HG03135 (cell line): ENCODE measurements around the gene PARD3.

Experiments
- ATAC-seq: cut with Tn5 transposase; IDR thresholded peaks from one replicate; pipeline ENCODE4 v1.9.1; 2021; ENCODE audit warnings: mild to moderate bottlenecking, moderate library complexity; ENCODE audit not compliant: unreplicated experiment

The PARD3 gene

DNA sequence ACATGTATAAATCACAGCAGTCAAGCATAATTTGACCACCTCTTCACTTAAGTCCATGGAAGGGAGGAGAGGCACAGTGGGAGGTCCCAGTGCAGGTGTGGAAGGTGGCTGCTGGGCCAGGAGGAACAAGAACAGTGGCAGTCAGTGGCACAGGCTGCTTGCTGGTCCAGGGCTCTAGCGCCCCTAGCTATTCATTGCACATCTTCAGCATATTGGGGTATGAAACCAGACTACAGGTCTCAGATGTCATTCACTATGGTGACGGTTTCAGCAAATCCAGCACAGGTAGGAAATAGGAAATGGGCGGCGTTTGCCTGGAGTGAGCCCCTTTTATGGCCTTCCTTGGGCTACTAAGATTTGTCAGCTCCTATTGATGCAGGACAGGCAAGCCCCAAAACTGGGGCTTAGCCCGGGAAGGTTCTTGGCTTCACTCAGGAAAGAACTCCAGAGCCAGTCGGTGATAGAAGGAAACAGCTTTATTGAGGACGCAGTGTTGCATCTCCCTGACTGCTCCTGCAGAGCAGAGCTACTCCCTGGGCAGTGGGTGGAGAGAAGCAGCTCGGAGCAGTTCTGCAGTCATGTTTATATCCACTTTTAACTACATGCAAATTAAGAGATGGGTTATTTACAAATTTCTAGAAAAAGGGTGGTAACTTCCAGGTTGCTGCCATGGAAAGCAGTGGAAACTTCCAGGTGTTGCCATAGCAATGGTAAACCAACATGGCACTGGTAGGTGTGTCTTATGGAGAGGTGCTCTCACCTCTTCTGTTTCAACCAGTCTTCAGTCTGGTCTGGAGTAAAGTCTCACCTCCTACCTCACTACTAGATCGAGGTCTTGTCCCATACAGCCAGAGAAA, 608.8 kb downstream of the PARD3 start:
- ATAC-seq: no peak

GRCh38 chr10:34205452-34205851, 609.6 kb downstream of the PARD3 start:
- ATAC-seq: no peak

GRCh38 chr10:34203966-34204630, 611.0 kb downstream of the PARD3 start:
- ATAC-seq: no peak

- ATAC-seq: no peak
Observed at GRCh38 chr10:34200355-34200901, 614.7 kb downstream of the PARD3 start.

DNA sequence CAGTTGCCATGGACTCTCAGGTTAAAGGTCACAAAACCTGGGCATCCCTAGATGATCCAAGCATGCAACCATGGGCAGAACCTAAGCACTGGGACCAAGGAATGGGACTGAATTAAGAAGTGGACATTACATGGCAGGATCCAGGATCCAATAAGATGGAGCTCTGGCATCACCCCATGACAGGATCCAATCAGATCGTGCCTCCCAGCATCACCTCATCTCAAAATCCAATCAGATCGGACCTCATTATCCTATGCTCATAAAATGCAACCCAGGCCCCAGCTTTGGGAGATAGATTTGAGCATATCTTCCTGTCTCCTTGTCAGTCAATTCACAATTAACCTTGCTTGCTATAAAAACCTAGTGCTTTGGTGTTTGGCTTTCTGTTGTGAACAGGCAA, 616.1 kb downstream of the PARD3 start:
- no peak for ATAC-seq

- no peak for ATAC-seq
Observed at GRCh38 chr10:34196058-34196433, 619.0 kb downstream of the PARD3 start.

GRCh38 chr10:34195364-34196057, 619.6 kb downstream of the PARD3 start:
- ATAC-seq: no peak

DNA sequence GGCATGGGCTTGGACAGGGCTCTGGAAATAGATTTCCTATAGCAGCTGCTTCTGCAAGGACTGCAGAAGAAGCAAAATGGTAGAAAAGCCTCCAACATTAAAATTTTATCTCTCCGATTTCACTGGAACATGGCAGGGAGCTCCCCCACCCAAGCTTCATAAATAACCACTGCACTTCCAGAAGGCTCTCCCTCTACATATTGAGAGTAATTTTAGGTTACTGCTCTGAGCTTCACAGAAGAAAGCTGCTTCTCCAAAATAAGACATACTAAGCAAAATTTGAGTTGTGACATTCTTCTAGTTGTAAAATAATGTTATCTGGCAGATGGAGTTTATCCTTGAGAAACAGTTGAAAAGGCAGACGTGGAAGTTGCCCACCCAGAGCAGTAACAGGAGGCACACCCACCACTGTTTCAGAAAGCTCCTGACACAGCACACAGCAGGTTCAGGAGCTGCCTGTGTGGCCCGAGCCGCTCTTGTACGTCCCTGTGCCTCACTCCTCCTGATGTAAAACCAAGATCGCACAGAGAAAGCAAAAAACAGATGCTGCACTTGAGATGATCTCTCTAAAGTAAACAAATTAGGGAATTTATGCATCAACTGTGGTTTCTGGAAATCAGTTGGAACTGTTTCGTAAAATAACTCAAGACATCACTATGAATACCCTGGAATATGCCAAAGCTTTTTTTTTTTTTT, 621.0 kb downstream of the PARD3 start:
- no peak for ATAC-seq

GRCh38 chr10:34192646-34193045, 622.5 kb downstream of the PARD3 start:
- no peak for ATAC-seq

DNA sequence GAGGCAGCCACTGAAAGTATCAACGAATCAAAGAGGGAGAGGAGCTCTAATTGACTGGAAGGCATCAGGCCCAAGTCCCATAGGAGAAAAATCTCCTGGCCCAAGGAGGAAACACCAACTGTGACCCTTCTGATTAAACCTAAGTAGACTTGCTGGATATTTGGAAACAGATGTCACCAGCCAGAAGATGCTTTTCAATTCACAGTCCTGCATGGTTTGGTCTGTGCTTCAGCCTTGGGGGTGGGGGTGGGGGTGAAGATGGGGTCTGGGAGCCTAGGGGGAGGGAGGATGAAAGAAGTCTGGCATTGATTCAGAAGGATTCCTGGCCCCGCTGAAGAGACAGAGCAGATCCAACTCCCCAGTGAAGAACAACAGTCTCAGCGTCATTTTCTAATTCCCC, 623.7 kb downstream of the PARD3 start:
- ATAC-seq: no peak

GRCh38 chr10:34190580-34190979, 624.5 kb downstream of the PARD3 start:
- no peak for ATAC-seq

- ATAC-seq: no peak
Observed at GRCh38 chr10:34189830-34190229, 625.3 kb downstream of the PARD3 start.

DNA sequence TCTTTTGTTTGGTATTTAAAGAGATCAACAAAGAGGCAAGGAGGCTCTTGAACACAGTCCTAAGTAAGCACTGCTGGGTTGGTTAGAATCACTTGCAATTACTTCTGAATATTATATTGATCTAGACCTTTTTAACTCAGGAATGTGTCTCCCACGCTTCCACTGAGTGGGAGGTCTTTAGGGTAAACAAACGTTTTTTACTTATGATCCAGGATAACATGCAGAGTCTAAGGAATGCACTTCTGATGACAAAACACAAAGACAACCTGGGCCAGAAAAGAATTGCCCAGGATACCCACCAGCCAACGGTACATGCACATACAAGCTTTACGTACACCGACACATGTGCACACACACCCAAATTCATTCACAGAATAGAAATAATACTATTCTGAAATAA, 626.9 kb downstream of the PARD3 start:
- no peak for ATAC-seq

DNA sequence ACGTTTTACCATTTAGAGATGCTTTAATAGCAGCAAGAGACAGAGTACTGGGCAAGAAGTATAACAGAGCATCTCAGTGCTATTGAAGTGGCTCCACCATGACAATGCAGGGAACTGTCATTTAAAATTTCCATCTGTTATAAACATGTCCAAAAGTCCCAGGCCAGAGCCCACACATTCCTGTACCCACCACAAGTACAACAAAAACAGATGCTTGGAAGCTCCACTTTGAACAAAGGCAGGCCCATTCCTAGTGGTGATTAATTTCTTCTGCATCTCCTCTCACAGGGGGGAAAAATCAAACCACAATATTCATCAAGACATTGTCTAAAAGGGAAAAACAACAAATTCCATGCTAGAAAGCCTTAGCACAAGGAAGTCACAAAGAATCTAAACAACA, 627.9 kb downstream of the PARD3 start:
- ATAC-seq: no peak

GRCh38 chr10:34186745-34187144, 628.4 kb downstream of the PARD3 start:
- ATAC-seq: no peak

DNA sequence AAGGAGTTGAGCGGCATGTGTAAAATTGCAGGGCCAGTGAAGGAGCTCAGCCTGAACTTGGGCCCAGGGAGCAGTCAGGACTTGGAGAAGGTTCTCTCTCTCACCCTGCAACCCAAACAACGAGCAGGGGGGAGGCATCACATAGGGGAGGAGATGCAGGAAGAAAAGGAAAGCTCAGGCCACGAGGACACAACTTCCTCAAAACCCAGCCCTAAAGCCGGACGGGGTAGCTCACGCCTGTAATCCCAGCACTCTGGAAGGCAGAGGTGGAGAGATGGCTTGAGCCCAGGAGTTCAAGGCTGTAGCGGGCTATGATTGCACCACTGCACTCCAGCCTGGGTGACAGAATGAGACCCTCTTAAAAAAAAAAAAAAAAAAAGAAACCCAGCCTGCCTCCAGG, 629.1 kb downstream of the PARD3 start:
- no peak for ATAC-seq

DNA sequence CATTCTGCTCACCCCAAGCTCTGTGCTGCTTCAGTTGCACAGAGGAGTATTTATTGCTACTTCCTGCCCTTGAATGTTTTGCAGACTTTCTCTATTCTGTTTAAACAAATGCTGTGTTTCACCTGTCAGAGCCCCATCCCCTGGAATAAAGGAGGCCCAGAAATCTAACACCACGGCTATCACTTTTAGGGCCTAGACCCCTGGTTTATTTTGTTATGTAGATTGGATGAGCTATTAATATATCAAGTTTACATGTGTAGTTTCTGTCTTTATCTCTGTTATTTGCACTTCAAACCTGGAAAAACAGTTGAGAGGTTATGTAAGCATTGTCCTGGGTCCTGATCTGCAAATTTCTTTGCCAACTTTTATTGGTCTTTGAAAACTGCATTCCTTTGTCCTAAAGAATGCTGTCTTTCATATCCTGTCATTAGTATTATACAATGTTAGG, 630.1 kb downstream of the PARD3 start:
- no peak for ATAC-seq

- no peak for ATAC-seq
Observed at GRCh38 chr10:34184397-34184796, 630.7 kb downstream of the PARD3 start.

DNA sequence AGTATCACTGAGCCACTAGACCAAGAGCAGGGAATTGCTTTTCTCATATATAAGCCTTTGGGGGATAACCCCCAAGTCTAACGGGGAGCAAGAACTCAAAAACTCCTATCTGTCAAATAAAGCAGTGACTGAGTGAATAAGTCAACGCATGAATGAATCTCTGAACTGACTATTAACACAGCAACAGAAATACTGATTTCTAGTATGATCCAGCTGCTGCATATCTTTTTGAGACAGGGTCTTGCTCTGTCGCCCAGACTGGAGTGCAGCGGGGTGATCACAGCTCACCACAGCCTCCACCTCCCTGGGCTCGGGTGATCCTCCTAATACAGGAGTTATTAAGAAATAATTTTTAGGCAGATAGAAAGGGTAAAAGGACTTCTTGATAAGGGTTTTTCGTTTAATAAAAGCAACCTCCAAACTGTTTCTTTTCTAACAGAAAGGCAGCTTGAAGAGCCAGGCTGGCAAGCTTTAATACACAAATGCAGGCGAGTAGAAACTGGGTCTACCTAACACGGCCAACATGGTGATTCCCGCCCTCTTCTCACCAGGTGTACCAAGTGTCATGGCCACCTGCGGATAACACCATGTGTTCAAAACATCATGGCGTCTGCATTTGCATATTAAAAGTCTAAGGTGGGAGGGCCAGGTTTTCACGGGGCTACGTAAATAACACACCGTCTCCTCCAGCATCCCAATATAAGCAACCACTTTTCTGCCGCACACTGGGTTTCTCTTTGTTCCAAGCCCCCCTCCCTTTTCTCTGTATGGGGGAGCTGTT, 631.9 kb downstream of the PARD3 start:
- ATAC-seq: no peak
